RKO (cell line): Measurements from ENCODE around the gene RMI2.
A peak's percentile ranks its signal among the peaks of the same experiment; 100 is the strongest.
"Not testable (repeated sequence)": the region's sequence is repeated elsewhere in the genome, so short reads cannot be mapped to it uniquely, and the experiment has no call there.

Experiments used
- DNase-seq: peaks from one replicate; pipeline ENCODE4 v3.0.0-alpha.2; 2016; ENCODE audit warnings: low spot score

Gene RMI2

GRCh38 chr16:11354733-11355574, 9.7 kb downstream of the RMI2 start:
- no peak for DNase-seq

GRCh38 chr16:11355862-11356261, 10.6 kb downstream of the RMI2 start:
- DNase-seq, result no peak

DNA sequence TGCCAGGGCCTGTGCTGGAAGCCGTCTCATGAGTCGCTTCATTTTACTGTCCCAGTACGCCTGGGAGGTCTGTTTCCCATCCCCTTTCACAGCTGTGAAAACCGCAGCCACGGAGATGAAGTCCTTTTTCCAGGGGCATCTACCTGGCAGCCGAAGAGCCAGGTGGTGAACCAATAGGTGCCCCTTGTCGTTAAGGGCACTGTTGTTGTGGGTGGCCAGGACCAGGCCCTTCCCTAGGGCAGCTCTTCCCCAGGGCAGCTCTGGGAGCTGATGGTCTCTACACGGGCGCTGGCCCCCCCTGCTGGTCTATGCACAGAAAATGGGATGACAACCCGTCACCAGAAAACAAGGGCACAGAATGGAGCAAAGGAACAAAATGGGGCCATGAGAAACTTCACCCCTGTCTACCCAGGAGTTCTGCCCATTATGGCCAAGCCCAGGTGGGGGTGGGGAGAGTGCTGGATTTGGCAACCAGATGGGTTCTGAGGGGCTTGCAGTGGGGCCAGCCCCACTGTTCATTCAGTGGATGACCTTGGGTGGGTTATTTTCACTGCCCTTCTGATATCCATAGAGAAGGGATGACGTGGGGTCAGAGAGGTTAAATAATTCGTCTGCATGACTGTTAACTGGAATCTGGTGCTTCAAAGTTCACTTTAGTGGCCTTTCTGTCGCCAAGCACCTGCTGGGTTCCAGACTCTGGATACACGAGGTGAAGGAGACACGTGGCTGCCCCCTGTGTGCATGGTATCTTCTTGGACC, 11.5 kb downstream of the RMI2 start:
- peak; percentile 26 for DNase-seq

DNA sequence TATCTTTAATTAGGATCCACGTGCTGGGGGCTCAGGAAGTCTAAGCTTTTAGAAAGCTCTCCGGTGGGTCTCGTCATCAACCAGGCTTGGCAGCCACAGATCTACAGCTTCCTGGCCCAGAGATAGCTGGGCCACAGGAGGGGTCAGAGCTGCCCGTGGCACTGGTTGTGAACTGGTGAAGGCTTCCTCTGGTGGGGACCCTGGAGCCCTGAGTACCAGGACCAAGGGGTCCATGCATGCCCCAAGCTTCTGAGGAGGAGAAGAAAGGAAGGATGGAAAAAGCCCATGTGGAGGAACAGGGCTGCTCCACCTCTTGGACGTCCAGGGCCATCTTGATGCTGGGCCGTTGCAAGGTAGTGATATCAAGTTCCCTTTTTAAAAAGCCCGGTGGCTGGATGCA, 13.3 kb downstream of the RMI2 start:
- no peak for DNase-seq

GRCh38 chr16:11359370-11359769, 14.1 kb downstream of the RMI2 start:
- no peak for DNase-seq

- no peak for DNase-seq
Measured at GRCh38 chr16:11360641-11361373, 15.5 kb downstream of the RMI2 start.

DNA sequence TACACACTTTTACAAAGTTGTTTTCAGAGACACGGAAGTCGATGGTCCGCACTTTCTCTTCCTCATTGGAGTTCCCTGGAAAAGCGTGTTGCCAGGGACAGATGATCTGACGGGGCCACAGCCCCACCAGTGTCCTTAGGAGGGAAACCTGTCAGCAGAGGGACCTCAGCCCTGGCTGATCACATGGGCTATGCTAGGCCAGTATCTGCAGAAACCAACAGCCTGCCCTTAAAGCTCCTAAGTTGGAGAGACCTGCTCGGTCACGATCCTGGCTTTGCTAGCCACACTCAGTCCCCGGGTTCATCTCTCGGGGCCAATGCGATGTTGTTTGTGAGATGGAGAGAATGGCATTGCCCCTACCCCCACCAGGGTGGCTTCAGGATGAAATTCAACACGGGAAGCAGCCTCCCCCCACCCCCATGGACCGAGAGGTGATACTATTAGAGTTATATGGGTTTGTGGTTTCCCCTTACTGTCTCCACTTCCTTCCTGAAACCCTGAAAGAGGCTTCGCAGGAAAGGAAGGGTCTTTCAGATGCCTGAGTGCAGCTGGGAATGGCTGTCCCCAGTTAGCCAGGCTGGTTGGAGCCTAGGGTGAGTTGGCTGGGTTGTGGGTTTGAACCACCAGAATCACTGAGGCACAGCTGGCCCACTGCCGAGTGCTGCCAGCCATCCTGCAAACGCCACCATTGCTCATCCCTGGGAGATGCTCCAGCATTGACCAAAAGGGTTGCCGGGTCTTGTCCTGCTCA, 16.6 kb downstream of the RMI2 start:
- DNase-seq, result no peak

- DNase-seq, result no peak
Measured at GRCh38 chr16:11363927-11364258, 18.6 kb downstream of the RMI2 start.

- DNase-seq, result peak; percentile 30
Measured at GRCh38 chr16:11367483-11367906, 22.2 kb downstream of the RMI2 start.

DNA sequence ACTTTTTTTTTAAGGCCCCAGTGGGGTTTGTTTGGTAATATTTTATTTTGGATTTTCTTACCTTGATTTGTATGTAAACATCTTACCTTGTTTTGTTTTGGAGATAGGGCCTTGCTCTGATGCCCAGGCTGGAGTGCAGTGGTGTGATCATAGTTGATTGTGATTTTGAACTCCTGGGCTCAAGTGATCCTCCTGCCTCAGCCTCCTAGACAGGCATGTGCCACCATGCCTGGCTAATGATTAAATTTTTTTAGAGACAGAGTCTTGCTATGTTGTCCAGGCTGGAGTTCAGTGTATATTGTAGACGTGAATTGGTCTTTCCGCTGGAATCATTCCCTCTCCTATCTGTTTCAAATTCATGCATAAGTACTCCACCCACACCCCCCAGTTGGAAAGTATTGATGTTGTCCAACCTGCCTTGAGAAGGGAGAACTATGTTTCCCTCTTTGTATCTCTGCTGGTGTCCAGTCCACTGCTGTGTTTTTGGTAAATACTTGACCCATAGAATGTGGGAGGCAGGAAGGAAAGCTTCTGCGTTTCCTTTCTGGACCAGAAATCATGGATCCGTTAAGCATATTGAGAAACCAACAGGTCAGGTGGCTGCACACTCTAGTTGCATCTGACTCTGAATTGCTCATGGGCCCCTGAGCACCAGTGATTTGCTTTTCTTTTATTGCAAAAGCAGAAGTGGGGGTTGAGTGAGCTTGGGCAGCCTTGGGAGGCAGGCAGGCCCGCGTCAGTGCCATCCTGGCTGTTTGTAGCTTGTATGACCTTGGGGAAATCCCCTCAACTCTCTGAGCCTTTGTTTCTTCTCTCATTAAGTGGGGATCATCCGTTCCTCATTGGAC, 25.0 kb downstream of the RMI2 start:
- no peak for DNase-seq

DNA sequence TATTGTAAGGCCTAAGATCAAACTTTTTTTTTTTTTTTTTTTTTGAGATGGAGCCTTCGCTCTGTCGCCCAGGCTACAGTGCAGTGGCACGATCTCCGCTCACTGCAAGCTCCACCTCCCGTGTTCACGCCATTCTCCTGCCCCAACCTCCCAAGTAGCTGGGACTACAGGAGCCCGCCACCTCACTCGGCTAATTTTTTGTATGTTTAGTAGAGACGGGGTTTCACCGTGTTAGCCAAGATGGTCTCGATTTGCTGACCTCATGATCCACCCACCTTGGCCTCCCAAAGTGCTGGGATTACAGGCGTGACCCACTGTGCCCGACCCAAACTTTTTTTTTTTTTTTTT, 25.6 kb downstream of the RMI2 start:
- DNase-seq, result not testable (repeated sequence)

GRCh38 chr16:11372073-11372828, 27.0 kb downstream of the RMI2 start:
- DNase-seq, result no peak

- no peak for DNase-seq
Measured at GRCh38 chr16:11372829-11373306, 27.6 kb downstream of the RMI2 start.

GRCh38 chr16:11374255-11374654, 29.0 kb downstream of the RMI2 start:
- DNase-seq, result no peak

DNA sequence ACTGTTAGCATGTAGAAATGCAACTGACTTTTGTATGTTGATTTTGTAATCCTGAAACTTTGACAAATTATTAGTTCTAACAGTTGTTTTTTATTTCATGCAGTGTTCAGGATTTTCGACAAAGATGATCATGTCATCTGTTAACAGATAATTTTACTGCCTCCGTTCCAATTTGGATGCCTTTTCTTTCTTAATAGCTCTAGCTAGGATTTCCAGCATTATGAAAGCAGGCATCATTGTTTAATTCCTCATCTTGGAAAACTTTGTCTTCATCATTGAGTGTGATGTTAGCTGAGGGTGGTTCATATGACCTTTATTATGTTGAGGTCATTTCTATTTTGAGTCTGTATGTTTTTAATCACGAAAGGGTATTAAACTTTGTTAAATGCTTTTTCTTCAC, 31.9 kb downstream of the RMI2 start:
- no peak for DNase-seq

- not testable (repeated sequence) for DNase-seq
Measured at GRCh38 chr16:11378951-11379350, 33.7 kb downstream of the RMI2 start.

GRCh38 chr16:11379420-11379819, 34.2 kb downstream of the RMI2 start:
- no peak for DNase-seq

GRCh38 chr16:11380836-11381235, 35.6 kb downstream of the RMI2 start:
- DNase-seq, result no peak

- no peak for DNase-seq
Measured at GRCh38 chr16:11383481-11384183, 38.4 kb downstream of the RMI2 start.
